WTC11 (cell line): ENCODE measurements around the gene BLOC1S1. TPM values are rescaled to one million over a fixed set of nuclear protein-coding genes. Genes with fewer than 3 reads are reported as not detected.

ENCODE experiments used
- ATAC-seq: fragments of 200-7000 bp; cut with Tn5 transposase; 2 replicates; pipeline ENCODE4 v1.10.0; 2021; ENCODE audit warnings: mild to moderate bottlenecking, moderate library complexity
- CTCF ChIA-PET: fragments of 300-600 bp; sonication (Branson Sonifier 250); formaldehyde crosslinking; loops from one replicate; lab custom pipeline; 2021; ENCODE audit warnings: antibody characterized with exemption; lab: Charles Lee
- POLR2A ChIA-PET: fragments of 350-600 bp; sonication (Branson Sonifier 250); formaldehyde crosslinking; loops from one replicate; lab custom pipeline; 2021; ENCODE audit warnings: antibody characterized with exemption; lab: Charles Lee
- DNase-seq: peaks from one replicate; pipeline ENCODE4 v3.0.0; 2021; ENCODE audit warnings: low spot score
- H3K27ac Mint-ChIP-seq: 2 replicates; pipeline ENCODE4 v1.8.0; 2021; ENCODE audit warnings: mixed read lengths
- H3K27me3 Mint-ChIP-seq: 2 replicates; pipeline ENCODE4 v1.8.0; 2021; ENCODE audit warnings: low read depth, mild to moderate bottlenecking, moderate library complexity, mixed read lengths
- H3K36me3 Mint-ChIP-seq: 2 replicates; pipeline ENCODE4 v1.8.0; 2021; ENCODE audit warnings: mixed read lengths
- H3K4me1 Mint-ChIP-seq: 2 replicates; pipeline ENCODE4 v1.8.0; 2022; ENCODE audit warnings: mixed read lengths
- H3K4me3 Mint-ChIP-seq: 2 replicates; pipeline ENCODE4 v1.8.0; 2021; ENCODE audit warnings: mild to moderate bottlenecking, moderate library complexity, mixed read lengths
- H3K9me3 Mint-ChIP-seq: 2 replicates; pipeline ENCODE4 v1.8.0; 2021; ENCODE audit warnings: mixed read lengths
- CBFB ChIP-seq: sonication (generic); formaldehyde crosslinking; IDR thresholded peaks from 2 replicates; pipeline ENCODE4 v1.8.1; 2022; ENCODE audit warnings: mild to moderate bottlenecking, low read depth, missing genetic modification reagents
- CREB1 ChIP-seq: sonication (generic); formaldehyde crosslinking; IDR thresholded peaks from 2 replicates; pipeline ENCODE4 v1.8.0; 2023; ENCODE audit warnings: mild to moderate bottlenecking, missing genetic modification reagents
- EMX1 ChIP-seq: fragments of 250-450 bp; sonication (Bioruptor Pico); IDR thresholded peaks from 2 replicates; pipeline ENCODE4 v1.8.0; 2021; ENCODE audit warnings: mild to moderate bottlenecking
- MXD4 ChIP-seq: fragments of 250-450 bp; sonication (Bioruptor Pico); IDR thresholded peaks from 2 replicates; pipeline ENCODE4 v1.8.0; 2021; ENCODE audit warnings: mild to moderate bottlenecking, moderate library complexity, borderline replicate concordance
- MYBL2 ChIP-seq: sonication (generic); formaldehyde crosslinking; IDR thresholded peaks from 2 replicates; pipeline ENCODE4 v1.8.1; 2023; ENCODE audit warnings: mild to moderate bottlenecking, moderate library complexity, missing genetic modification reagents
- NR1H2 ChIP-seq: sonication (generic); formaldehyde crosslinking; IDR thresholded peaks from 2 replicates; pipeline ENCODE4 v1.9.0; 2021; ENCODE audit warnings: mild to moderate bottlenecking, moderate library complexity, missing genetic modification reagents
- NR2C2 ChIP-seq: sonication (generic); formaldehyde crosslinking; IDR thresholded peaks from 2 replicates; pipeline ENCODE4 v1.8.0; 2022; ENCODE audit warnings: mild to moderate bottlenecking, missing genetic modification reagents
- NR3C1 ChIP-seq: sonication (generic); formaldehyde crosslinking; conservative IDR thresholded peaks from 2 replicates; pipeline ENCODE4 v1.8.1; 2023; ENCODE audit warnings: low read depth, mild to moderate bottlenecking, missing genetic modification reagents
- RORB ChIP-seq: fragments of 250-450 bp; sonication (Bioruptor Pico); IDR thresholded peaks from 2 replicates; pipeline ENCODE4 v1.9.0; 2021; ENCODE audit warnings: mild to moderate bottlenecking
- SMAD3 ChIP-seq: sonication (generic); formaldehyde crosslinking; IDR thresholded peaks from 2 replicates; pipeline ENCODE4 v1.8.0; 2022; ENCODE audit warnings: missing genetic modification reagents, mild to moderate bottlenecking, borderline replicate concordance
- SOX15 ChIP-seq: fragments of 250-450 bp; sonication (Bioruptor Pico); IDR thresholded peaks from 2 replicates; pipeline ENCODE4 v1.9.0; 2021; ENCODE audit warnings: mild to moderate bottlenecking
- TCF7 ChIP-seq: sonication (generic); formaldehyde crosslinking; IDR thresholded peaks from 2 replicates; pipeline ENCODE4 v1.8.0; 2022; ENCODE audit warnings: mild to moderate bottlenecking, low read depth, missing genetic modification reagents, moderate library complexity
- ZNF317 ChIP-seq: sonication (generic); formaldehyde crosslinking; IDR thresholded peaks from 2 replicates; pipeline ENCODE4 v1.8.1; 2023; ENCODE audit warnings: low read depth, mild to moderate bottlenecking, moderate library complexity, missing genetic modification reagents, borderline replicate concordance
- total RNA-seq: library from RNA; stranded (reverse); gene quantifications from 3 replicates; pipeline ENCODE4 v1.2.3, GENCODE V29; 2021
- TF ChIP-seq, protein P1 (sequence below): fragments of 250-450 bp; sonication (Bioruptor Pico); IDR thresholded peaks from 2 replicates; pipeline ENCODE4 v2.1.2; 2022; ENCODE audit warnings: mild to moderate bottlenecking, moderate library complexity
- TF ChIP-seq, protein P2 (sequence below): sonication (generic); formaldehyde crosslinking; IDR thresholded peaks from 2 replicates; pipeline ENCODE4 v1.8.1; 2023; ENCODE audit warnings: mild to moderate bottlenecking, missing genetic modification reagents
- TF ChIP-seq, protein P3 (sequence below): sonication (generic); formaldehyde crosslinking; IDR thresholded peaks from 2 replicates; pipeline ENCODE4 v1.8.1; 2022; ENCODE audit warnings: mild to moderate bottlenecking, moderate library complexity, missing genetic modification reagents
- TF ChIP-seq, protein P4 (sequence below): sonication (generic); formaldehyde crosslinking; IDR thresholded peaks from 2 replicates; pipeline ENCODE4 v1.8.1; 2023; ENCODE audit warnings: mild to moderate bottlenecking, missing genetic modification reagents, moderate library complexity
- TF ChIP-seq, protein P5 (sequence below): sonication (generic); formaldehyde crosslinking; IDR thresholded peaks from 2 replicates; pipeline ENCODE4 v1.8.0; 2022; ENCODE audit warnings: mild to moderate bottlenecking, missing genetic modification reagents
- TF ChIP-seq, protein P6 (sequence below): fragments of 200-600 bp; IDR thresholded peaks from 2 replicates; pipeline ENCODE4 v1.8.0; 2022; ENCODE audit warnings: antibody characterized with exemption
- TF ChIP-seq, protein P7 (sequence below): sonication (generic); formaldehyde crosslinking; IDR thresholded peaks from 2 replicates; pipeline ENCODE4 v1.8.0; 2023; ENCODE audit warnings: mild to moderate bottlenecking, missing genetic modification reagents
- TF ChIP-seq, protein P8 (sequence below): fragments of 250-450 bp; sonication (Bioruptor Pico); IDR thresholded peaks from 2 replicates; pipeline ENCODE4 v1.9.0; 2021; ENCODE audit warnings: moderate library complexity, mild to moderate bottlenecking, inconsistent platforms, borderline replicate concordance

BLOC1S1 gene
- total RNA-seq, 1 experiment from 2014 or later: 81.9 TPM

DNA sequence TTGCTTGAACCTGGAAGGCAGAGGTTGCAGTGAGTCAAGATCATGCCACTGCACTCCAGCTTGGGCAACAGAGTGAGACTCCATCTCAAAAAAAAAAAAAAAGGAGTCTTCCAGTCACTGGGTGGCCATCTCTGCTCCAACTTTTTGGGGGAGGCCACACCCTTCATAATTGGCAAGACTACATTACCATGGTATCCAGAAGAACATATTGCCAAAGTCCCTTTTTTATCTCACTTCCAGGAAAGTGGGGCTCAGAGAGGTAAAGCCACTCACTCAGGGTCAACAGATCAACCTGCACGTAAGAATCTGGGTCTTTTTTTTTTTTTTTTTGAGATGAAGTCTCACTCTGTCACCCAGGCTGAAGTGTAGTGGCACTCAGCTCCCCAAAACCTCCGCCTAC lies 18.0 kb downstream of the BLOC1S1 start:
- CTCF ChIA-PET: interaction anchor here (0.6 to 1.5 kb wide), 6 partner anchors 9 to 244 kb away, joined by 3 to 6 read pairs (median 4); partner anchors contain the start of genes BLOC1S1 and ITGA7

DNA sequence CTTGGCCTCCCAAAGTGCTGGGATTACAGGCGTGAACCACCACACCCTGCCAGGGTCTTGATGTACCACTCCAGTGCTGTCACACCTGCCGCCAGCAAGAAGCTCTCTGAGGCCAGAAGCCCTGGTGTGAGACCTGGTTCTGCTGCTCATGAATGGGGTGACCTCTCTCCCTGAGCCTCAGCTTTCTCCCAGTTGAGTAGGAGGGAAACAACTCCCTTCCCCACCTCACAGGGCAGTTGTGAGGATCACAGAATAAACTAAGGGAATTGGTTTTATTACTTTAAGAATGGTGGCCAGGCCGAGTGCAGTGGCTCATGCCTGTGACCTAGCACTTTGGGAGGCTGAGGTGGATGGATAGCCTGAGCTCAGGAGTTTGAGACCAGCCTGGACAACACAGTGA lies 18.7 kb downstream of the BLOC1S1 start:
- ATAC-seq (no peak), DNase-seq (no peak)
- POLR2A ChIA-PET: no interaction called here
- no peak overlapping the region for H3K27ac Mint-ChIP-seq
- no peak overlapping the region for H3K4me3 Mint-ChIP-seq
- H3K27me3 Mint-ChIP-seq: no peaks in the 10 kb centered on the region
- CTCF ChIA-PET: interaction anchor here (0.6 to 1.5 kb wide), 4 partner anchors 10 to 78 kb away, joined by 3 to 6 read pairs (median 4); partner anchors contain the start of gene BLOC1S1
- peaks cover 37% of the 10 kb centered on the region for H3K4me1 Mint-ChIP-seq
- no peaks in the 10 kb centered on the region for H3K36me3 Mint-ChIP-seq
- no peaks in the 10 kb centered on the region for H3K9me3 Mint-ChIP-seq
- TF ChIP-seq, protein P1, sequence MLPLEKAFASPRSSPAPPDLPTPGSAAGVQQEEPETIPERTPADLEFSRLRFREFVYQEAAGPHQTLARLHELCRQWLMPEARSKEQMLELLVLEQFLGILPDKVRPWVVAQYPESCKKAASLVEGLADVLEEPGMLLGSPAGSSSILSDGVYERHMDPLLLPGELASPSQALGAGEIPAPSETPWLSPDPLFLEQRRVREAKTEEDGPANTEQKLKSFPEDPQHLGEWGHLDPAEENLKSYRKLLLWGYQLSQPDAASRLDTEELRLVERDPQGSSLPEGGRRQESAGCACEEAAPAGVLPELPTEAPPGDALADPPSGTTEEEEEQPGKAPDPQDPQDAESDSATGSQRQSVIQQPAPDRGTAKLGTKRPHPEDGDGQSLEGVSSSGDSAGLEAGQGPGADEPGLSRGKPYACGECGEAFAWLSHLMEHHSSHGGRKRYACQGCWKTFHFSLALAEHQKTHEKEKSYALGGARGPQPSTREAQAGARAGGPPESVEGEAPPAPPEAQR: no peak
- TF ChIP-seq CBFB (CRISPR knock-in tag): no peak
- TF ChIP-seq, protein P2, sequence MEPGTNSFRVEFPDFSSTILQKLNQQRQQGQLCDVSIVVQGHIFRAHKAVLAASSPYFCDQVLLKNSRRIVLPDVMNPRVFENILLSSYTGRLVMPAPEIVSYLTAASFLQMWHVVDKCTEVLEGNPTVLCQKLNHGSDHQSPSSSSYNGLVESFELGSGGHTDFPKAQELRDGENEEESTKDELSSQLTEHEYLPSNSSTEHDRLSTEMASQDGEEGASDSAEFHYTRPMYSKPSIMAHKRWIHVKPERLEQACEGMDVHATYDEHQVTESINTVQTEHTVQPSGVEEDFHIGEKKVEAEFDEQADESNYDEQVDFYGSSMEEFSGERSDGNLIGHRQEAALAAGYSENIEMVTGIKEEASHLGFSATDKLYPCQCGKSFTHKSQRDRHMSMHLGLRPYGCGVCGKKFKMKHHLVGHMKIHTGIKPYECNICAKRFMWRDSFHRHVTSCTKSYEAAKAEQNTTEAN (CRISPR knock-in tag): no peak
- no peak for TF ChIP-seq NR3C1 (CRISPR knock-in tag)
- no peak for TF ChIP-seq NR2C2
- no peak for TF ChIP-seq SMAD3 (CRISPR knock-in tag)
- no peak for TF ChIP-seq TCF7 (CRISPR knock-in tag)
- no peak for TF ChIP-seq NR1H2

More for the DNA sequence above, 18.0 kb downstream of the BLOC1S1 start:
- no peak for DNase-seq
- Mint-ChIP-seq H3K9me3 (no peaks in the 10 kb centered on the region), H3K27ac (no peak overlapping the region), H3K36me3 (no peaks in the 10 kb centered on the region), H3K27me3 (no peaks in the 10 kb centered on the region), H3K4me1 (peaks cover 37% of the 10 kb centered on the region), H3K4me3 (no peak overlapping the region)
- no peak for TF ChIP-seq MXD4 (CRISPR knock-in tag)
- TF ChIP-seq, protein P3, sequence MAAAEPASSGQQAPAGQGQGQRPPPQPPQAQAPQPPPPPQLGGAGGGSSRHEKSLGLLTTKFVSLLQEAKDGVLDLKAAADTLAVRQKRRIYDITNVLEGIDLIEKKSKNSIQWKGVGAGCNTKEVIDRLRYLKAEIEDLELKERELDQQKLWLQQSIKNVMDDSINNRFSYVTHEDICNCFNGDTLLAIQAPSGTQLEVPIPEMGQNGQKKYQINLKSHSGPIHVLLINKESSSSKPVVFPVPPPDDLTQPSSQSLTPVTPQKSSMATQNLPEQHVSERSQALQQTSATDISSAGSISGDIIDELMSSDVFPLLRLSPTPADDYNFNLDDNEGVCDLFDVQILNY (CRISPR knock-in tag): no peak
- no peak for TF ChIP-seq RORB (CRISPR knock-in tag)
- TF ChIP-seq, protein P4, sequence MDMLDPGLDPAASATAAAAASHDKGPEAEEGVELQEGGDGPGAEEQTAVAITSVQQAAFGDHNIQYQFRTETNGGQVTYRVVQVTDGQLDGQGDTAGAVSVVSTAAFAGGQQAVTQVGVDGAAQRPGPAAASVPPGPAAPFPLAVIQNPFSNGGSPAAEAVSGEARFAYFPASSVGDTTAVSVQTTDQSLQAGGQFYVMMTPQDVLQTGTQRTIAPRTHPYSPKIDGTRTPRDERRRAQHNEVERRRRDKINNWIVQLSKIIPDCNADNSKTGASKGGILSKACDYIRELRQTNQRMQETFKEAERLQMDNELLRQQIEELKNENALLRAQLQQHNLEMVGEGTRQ (CRISPR knock-in tag): no peak
- TF ChIP-seq ZNF317 (CRISPR knock-in tag): no peak
- TF ChIP-seq SOX15 (CRISPR knock-in tag): no peak
- TF ChIP-seq SMAD3 (CRISPR knock-in tag): no peak
- TF ChIP-seq, protein P5, sequence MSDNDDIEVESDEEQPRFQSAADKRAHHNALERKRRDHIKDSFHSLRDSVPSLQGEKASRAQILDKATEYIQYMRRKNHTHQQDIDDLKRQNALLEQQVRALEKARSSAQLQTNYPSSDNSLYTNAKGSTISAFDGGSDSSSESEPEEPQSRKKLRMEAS: no peak
- TF ChIP-seq EMX1: no peak
- TF ChIP-seq CREB1 (CRISPR knock-in tag): no peak
- TF ChIP-seq, protein P6, sequence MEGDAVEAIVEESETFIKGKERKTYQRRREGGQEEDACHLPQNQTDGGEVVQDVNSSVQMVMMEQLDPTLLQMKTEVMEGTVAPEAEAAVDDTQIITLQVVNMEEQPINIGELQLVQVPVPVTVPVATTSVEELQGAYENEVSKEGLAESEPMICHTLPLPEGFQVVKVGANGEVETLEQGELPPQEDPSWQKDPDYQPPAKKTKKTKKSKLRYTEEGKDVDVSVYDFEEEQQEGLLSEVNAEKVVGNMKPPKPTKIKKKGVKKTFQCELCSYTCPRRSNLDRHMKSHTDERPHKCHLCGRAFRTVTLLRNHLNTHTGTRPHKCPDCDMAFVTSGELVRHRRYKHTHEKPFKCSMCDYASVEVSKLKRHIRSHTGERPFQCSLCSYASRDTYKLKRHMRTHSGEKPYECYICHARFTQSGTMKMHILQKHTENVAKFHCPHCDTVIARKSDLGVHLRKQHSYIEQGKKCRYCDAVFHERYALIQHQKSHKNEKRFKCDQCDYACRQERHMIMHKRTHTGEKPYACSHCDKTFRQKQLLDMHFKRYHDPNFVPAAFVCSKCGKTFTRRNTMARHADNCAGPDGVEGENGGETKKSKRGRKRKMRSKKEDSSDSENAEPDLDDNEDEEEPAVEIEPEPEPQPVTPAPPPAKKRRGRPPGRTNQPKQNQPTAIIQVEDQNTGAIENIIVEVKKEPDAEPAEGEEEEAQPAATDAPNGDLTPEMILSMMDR: no peak
- TF ChIP-seq MYBL2 (CRISPR knock-in tag): no peak
- TF ChIP-seq, protein P7, sequence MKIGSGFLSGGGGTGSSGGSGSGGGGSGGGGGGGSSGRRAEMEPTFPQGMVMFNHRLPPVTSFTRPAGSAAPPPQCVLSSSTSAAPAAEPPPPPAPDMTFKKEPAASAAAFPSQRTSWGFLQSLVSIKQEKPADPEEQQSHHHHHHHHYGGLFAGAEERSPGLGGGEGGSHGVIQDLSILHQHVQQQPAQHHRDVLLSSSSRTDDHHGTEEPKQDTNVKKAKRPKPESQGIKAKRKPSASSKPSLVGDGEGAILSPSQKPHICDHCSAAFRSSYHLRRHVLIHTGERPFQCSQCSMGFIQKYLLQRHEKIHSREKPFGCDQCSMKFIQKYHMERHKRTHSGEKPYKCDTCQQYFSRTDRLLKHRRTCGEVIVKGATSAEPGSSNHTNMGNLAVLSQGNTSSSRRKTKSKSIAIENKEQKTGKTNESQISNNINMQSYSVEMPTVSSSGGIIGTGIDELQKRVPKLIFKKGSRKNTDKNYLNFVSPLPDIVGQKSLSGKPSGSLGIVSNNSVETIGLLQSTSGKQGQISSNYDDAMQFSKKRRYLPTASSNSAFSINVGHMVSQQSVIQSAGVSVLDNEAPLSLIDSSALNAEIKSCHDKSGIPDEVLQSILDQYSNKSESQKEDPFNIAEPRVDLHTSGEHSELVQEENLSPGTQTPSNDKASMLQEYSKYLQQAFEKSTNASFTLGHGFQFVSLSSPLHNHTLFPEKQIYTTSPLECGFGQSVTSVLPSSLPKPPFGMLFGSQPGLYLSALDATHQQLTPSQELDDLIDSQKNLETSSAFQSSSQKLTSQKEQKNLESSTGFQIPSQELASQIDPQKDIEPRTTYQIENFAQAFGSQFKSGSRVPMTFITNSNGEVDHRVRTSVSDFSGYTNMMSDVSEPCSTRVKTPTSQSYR (CRISPR knock-in tag): no peak
- TF ChIP-seq, protein P8, sequence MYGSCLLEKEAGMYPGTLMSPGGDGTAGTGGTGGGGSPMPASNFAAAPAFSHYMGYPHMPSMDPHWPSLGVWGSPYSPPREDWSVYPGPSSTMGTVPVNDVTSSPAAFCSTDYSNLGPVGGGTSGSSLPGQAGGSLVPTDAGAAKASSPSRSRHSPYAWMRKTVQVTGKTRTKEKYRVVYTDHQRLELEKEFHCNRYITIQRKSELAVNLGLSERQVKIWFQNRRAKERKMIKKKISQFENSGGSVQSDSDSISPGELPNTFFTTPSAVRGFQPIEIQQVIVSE (CRISPR knock-in tag): no peak
- POLR2A ChIA-PET: interaction anchor here (0.7 kb wide), 1 partner anchor 1992 kb away, joined by 4 read pairs; no protein-coding TSS in a partner anchor
- ATAC-seq: no peak
